ENCODE measurements around the gene FAM131B. TPM values are rescaled to one million over a fixed set of nuclear protein-coding genes. Genes with fewer than 3 reads are reported as not detected.
A peak's percentile ranks its signal among the peaks of the same experiment; 100 is the strongest.

FAM131B gene
- total and polyA plus RNA-seq, 9 of the 15 experiments (the other 6 are each of a cell fraction or from before 2014, with no cell fraction given), result 0.03 to 0.04 TPM; not detected in 7

GRCh38 chr7:143380646-143381426 is 18.3 kb upstream of the FAM131B start, which contains the start of gene ZYX (continued):
- TF ChIP-seq BRF1 (IDR thresholded peaks at IDR 0.05; ENCODE audit: borderline replicate concordance, extremely low read depth, insufficient read length) (no peak), UBTF (IDR thresholded peaks at IDR 0.05; ENCODE audit: borderline replicate concordance in 1 of 2, low read depth in 2 of 2, low read length in 2 of 2) (peak; percentile 93 to 97; a peak in 3 of 4 replicates), ZNF436 (CRISPR knock-in tag; IDR thresholded peaks at IDR 0.05) (no peak), NUFIP1 (IDR thresholded peaks at IDR 0.05; ENCODE audit: partially characterized antibody) (no peak), CHAMP1 (IDR thresholded peaks at IDR 0.05) (no peak), ZNF444 (CRISPR knock-in tag; IDR thresholded peaks at IDR 0.05) (no peak), RREB1 (CRISPR knock-in tag; IDR thresholded peaks at IDR 0.05) (peak; percentile 72; the same call in 1 of the 2 replicates), ZZZ3 (IDR thresholded peaks at IDR 0.05) (no peak), CHD2 (IDR thresholded peaks at IDR 0.05; ENCODE audit: low read depth, low read length) (0 out of 2 replicates have a peak, but pooled peaks have one; percentile 6), ARID4B (CRISPR knock-in tag; IDR thresholded peaks at IDR 0.05) (peak; percentile 85), ZNF766 (CRISPR knock-in tag; conservative IDR thresholded peaks at IDR 0.05) (no peak)
